ENCODE results near the gene ZNF526.
"Not testable (repeated sequence)": the region's sequence is repeated elsewhere in the genome, so short reads cannot be mapped to it uniquely, and the experiment has no call there.

The ZNF526 gene

GRCh38 chr19:42266928-42267603 is 47.0 kb downstream of the ZNF526 start:
- DNase-seq, result not testable (repeated sequence)

GRCh38 chr19:42267644-42268141 is 47.6 kb downstream of the ZNF526 start:
- no peak for DNase-seq

- DNase-seq, result peak; percentile 99
Measured at GRCh38 chr19:42268142-42268703, 48.1 kb downstream of the ZNF526 start.

- DNase-seq, result peak; percentile 100
Measured at GRCh38 chr19:42268704-42269477, 48.8 kb downstream of the ZNF526 start, which contains the start of gene CIC. Gene CIC (plus strand): TSS chr19:42269252. CDS start chr19:42271784, 2,532 bp downstream.

GRCh38 chr19:42269478-42270345 is 49.6 kb downstream of the ZNF526 start:
- DNase-seq, result no peak

- peak; percentile 73 for DNase-seq
Measured at GRCh38 chr19:42270346-42271044, 50.4 kb downstream of the ZNF526 start.

GRCh38 chr19:42271045-42271419 is 50.9 kb downstream of the ZNF526 start:
- no peak for DNase-seq

GRCh38 chr19:42271861-42272534 is 51.9 kb downstream of the ZNF526 start:
- no peak for DNase-seq

GRCh38 chr19:42272535-42272897 is 52.4 kb downstream of the ZNF526 start:
- DNase-seq, result no peak

GRCh38 chr19:42272989-42273406 is 52.9 kb downstream of the ZNF526 start:
- DNase-seq, result no peak

- DNase-seq, result no peak
Measured at GRCh38 chr19:42273407-42274064, 53.4 kb downstream of the ZNF526 start.

- no peak for DNase-seq
Measured at GRCh38 chr19:42274065-42274682, 54.1 kb downstream of the ZNF526 start.

- no peak for DNase-seq
Measured at GRCh38 chr19:42275103-42275502, 55.0 kb downstream of the ZNF526 start.

- no peak for DNase-seq
Measured at GRCh38 chr19:42275517-42275916, 55.4 kb downstream of the ZNF526 start.

GRCh38 chr19:42276284-42276683 is 56.2 kb downstream of the ZNF526 start:
- DNase-seq, result no peak

- DNase-seq, result no peak
Measured at GRCh38 chr19:42276821-42277220, 56.7 kb downstream of the ZNF526 start.
